HFF-Myc (cell line): ENCODE results near the gene UBN1.

Experiments used
- DNase-seq: peaks from one replicate; pipeline ENCODE4 v3.0.0-alpha.2; 2011; ENCODE audit warnings: low read depth; ENCODE audit errors: extremely low read depth
- H3K4me3 ChIP-seq: replicated peaks from 2 replicates; pipeline ENCODE4 v1.5.1; 2011; ENCODE audit warnings: low read depth, mild to moderate bottlenecking, control low read depth, low read length
- TF ChIP-seq, protein P1 (sequence below): IDR thresholded peaks from 2 replicates; pipeline ENCODE4 v1.5.1; 2012; ENCODE audit warnings: mild to moderate bottlenecking, low read depth, low read length, control low read depth; ENCODE audit errors: missing control alignments

UBN1 gene

GRCh38 chr16:4801051-4801961 is 46.0 kb upstream of the UBN1 start:
- no peak for DNase-seq
- H3K4me3 ChIP-seq, result peak overlapping the region; percentile 58
- TF ChIP-seq, protein P1, sequence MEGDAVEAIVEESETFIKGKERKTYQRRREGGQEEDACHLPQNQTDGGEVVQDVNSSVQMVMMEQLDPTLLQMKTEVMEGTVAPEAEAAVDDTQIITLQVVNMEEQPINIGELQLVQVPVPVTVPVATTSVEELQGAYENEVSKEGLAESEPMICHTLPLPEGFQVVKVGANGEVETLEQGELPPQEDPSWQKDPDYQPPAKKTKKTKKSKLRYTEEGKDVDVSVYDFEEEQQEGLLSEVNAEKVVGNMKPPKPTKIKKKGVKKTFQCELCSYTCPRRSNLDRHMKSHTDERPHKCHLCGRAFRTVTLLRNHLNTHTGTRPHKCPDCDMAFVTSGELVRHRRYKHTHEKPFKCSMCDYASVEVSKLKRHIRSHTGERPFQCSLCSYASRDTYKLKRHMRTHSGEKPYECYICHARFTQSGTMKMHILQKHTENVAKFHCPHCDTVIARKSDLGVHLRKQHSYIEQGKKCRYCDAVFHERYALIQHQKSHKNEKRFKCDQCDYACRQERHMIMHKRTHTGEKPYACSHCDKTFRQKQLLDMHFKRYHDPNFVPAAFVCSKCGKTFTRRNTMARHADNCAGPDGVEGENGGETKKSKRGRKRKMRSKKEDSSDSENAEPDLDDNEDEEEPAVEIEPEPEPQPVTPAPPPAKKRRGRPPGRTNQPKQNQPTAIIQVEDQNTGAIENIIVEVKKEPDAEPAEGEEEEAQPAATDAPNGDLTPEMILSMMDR, result no peak

GRCh38 chr16:4801962-4802658 is 45.2 kb upstream of the UBN1 start, which contains the start of gene ROGDI:
ROGDI (minus strand) TSS chr16:4802633; CDS start chr16:4802571, 62 bp downstream.
- DNase-seq, result no peak
- TF ChIP-seq, protein P1, result no peak
- H3K4me3 ChIP-seq, result peak within 1 kb of the TSS; percentile 58

GRCh38 chr16:4802659-4803287 is 44.5 kb upstream of the UBN1 start:
- peak; percentile 61 for DNase-seq
- peak overlapping the region; percentile 58 for H3K4me3 ChIP-seq
- TF ChIP-seq, protein P1, result no peak

DNA sequence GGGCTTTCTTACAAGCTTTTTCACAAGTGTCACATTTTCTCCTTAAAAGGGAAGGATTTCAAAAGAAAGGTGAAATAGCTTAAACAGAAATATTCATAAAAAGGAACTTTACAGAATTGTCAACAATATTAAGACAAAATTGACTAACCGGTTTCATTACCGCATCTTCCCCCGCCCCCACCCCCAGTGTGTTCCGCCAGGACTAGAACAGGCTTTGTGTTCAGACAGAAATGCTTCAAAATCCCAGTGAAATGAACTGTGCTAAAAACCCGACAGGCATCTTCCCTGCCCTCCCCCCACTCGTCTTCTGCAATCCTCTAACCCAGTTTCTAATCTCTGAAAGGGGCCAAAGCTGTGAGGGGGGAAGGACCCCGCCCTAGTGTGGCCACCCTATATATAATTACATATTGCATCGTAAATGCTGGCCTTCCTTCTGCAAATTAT is 43.9 kb upstream of the UBN1 start:
- DNase-seq, result no peak
- H3K4me3 ChIP-seq, result peak overlapping the region; percentile 58
- TF ChIP-seq, protein P1, result no peak

- no peak for DNase-seq
- H3K4me3 ChIP-seq, result no peak overlapping the region
- TF ChIP-seq, protein P1, result no peak
Measured at GRCh38 chr16:4803898-4804762, 43.2 kb upstream of the UBN1 start.

DNA sequence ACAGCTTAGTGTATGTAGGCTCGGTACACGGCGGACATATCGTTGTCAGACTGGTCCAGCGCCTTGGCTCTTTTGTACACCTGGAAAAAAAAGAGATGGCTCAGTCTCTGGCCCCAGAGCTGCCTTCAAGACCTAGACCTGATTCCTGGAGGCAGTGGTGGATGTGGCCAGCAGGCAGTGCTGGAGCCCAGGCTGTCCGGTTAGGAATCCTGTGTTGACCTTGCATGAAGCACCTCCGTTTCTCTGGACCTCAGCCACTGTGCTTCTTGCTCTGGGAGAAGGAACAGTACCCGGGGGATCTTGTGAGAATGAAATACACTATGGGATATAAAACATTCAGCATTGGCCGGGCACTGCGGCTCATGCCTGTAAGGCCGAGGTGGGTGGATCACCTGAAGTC is 42.0 kb upstream of the UBN1 start:
- TF ChIP-seq, protein P1, result no peak
- DNase-seq, result no peak
- no peak overlapping the region for H3K4me3 ChIP-seq
